H4 (cell line): ENCODE results near the gene TSPY9. TPM values are rescaled to one million over a fixed set of nuclear protein-coding genes. Genes with fewer than 3 reads are reported as not detected.
"Not testable (repeated sequence)": the region's sequence is repeated elsewhere in the genome, so short reads cannot be mapped to it uniquely, and the experiment has no call there.

Experiments used
- DNase-seq: peaks from one replicate; pipeline ENCODE4 v3.0.0-alpha.2; 2015; ENCODE audit warnings: low spot score
- total RNA-seq: library from RNA; depleted of rRNA; stranded (reverse); fragments of >200 nt; shearing (Covaris generic); gene quantifications from 2 replicates; pipeline ENCODE4 v1.2.3, GENCODE V29; 2014; rRNA removed

Gene TSPY9
- 1.0 TPM in 1 of 2 replicates, not detected in the other for total RNA-seq

- not testable (repeated sequence) for DNase-seq
Observed at GRCh38 chrY:9486967-9487366, at the start of gene TSPY9. TSPY9 (plus strand) TSS chrY:9487267; CDS start chrY:9487313, 46 bp downstream.

- not testable (repeated sequence) for DNase-seq
Observed at GRCh38 chrY:9466655-9467054, 20.4 kb upstream of the TSPY9 start, which contains the start of gene TSPY1. TSPY1 (plus strand) TSS chrY:9466955; CDS start chrY:9467001, 46 bp downstream.

GRCh38 chrY:9504396-9504795 lies 17.3 kb downstream of the TSPY9 start:
- DNase-seq, result not testable (repeated sequence)

- not testable (repeated sequence) for DNase-seq
Observed at GRCh38 chrY:9516287-9516686, 29.2 kb downstream of the TSPY9 start.

- not testable (repeated sequence) for DNase-seq
Observed at GRCh38 chrY:9527580-9527979, 40.5 kb downstream of the TSPY9 start, which contains the start of gene TSPY10. TSPY10 (plus strand) TSS chrY:9527880; CDS start chrY:9527926, 46 bp downstream.

Other genes starting within 250 kb of the TSPY9 start
- gene TSPY4, start 149.8 kb upstream of the TSPY9 start, total RNA-seq, result 6.2 and 6.5 TPM in 2 replicates
- gene TSPY8, start 129.5 kb upstream of the TSPY9 start, total RNA-seq, result not detected in 2 replicates
- not detected in 2 replicates for gene TSPY3, start 88.8 kb upstream of the TSPY9 start, total RNA-seq
- gene TSPY1, start 20.3 kb upstream of the TSPY9 start, total RNA-seq, result 1.4 and 2.3 TPM in 2 replicates
- 0.10 TPM in 1 of 2 replicates, not detected in the other for gene TSPY10, start 40.6 kb downstream of the TSPY9 start, total RNA-seq